ENCODE data around the gene KCNH3. TPM values are rescaled to one million over a fixed set of nuclear protein-coding genes. Genes with fewer than 3 reads are reported as not detected.

Gene KCNH3
- total and polyA plus RNA-seq, 2 donors (not counting 3 experiments of a cell fraction or from before 2014, with no cell fraction given) = 0.13 to 0.14 TPM

DNA sequence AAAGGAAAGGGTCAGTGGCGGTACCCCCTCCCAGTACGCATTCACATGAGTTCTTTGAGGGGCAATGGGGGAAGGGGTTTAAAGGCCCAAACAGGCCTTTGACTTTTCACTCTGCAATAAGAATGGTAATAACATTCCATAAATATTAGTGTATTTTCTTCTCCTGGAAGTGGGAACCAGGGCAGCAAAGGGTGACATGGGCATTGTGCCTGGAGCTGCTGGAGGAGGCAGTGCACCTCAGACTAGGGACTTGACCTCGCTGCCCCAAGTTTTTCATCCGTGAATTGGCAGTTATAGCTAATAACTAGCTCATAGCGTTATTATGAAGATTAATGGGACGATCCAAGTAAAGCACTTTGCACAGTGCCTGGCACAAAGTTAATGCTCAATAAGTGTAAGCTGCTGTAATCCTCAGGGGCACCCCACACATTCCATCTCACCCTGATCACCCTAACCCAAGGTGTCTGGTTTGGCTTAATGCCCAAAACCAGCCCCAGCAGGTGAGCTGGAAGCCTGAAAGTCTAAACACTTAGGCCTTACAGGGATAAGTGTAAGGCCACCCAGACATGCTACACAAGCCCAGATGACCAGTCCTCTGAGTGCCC is 2.8 kb upstream of the KCNH3 start:
- H3K27ac ChIP-seq (ENCODE audit: insufficient read depth, low read depth, low read length) = no peak overlapping the region
- no peak overlapping the region for H3K4me2 ChIP-seq (ENCODE audit: insufficient read depth, low read length)
- no peaks in the 10 kb centered on the region for H3K36me3 ChIP-seq (ENCODE audit: control insufficient read depth in 2 of 2, extremely low read depth in 1 of 2, insufficient read depth in 2 of 2, low read length in 2 of 2)
- TF ChIP-seq POLR2AphosphoS5 (IDR thresholded peaks at IDR 0.05; ENCODE audit: insufficient read depth, low read depth, low read length) (no peak), FOS (IDR thresholded peaks at IDR 0.05; ENCODE audit: borderline replicate concordance, insufficient read depth, low read length) (no peak), MYC (IDR thresholded peaks at IDR 0.05; ENCODE audit: low read depth, low read length) (no peak)
- TF ChIP-seq, protein P1, sequence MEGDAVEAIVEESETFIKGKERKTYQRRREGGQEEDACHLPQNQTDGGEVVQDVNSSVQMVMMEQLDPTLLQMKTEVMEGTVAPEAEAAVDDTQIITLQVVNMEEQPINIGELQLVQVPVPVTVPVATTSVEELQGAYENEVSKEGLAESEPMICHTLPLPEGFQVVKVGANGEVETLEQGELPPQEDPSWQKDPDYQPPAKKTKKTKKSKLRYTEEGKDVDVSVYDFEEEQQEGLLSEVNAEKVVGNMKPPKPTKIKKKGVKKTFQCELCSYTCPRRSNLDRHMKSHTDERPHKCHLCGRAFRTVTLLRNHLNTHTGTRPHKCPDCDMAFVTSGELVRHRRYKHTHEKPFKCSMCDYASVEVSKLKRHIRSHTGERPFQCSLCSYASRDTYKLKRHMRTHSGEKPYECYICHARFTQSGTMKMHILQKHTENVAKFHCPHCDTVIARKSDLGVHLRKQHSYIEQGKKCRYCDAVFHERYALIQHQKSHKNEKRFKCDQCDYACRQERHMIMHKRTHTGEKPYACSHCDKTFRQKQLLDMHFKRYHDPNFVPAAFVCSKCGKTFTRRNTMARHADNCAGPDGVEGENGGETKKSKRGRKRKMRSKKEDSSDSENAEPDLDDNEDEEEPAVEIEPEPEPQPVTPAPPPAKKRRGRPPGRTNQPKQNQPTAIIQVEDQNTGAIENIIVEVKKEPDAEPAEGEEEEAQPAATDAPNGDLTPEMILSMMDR (IDR thresholded peaks at IDR 0.05; ENCODE audit: extremely low read depth in 1 of 2, insufficient read depth in 1 of 2, low read depth in 1 of 2, low read length in 2 of 2) = no peak
- no peaks in the 10 kb centered on the region for H3K9me1 ChIP-seq (replicated peaks; ENCODE audit: control insufficient read depth, extremely low read depth, insufficient read depth, low read length)
- no peak overlapping the region for H2AFZ ChIP-seq (ENCODE audit: low read depth, low read length)
- CTCF ChIA-PET = interaction anchor here (1.2 to 7.0 kb wide), 7 partner anchors 10 to 248 kb away, joined by 3 to 43 read pairs (median 5); no protein-coding TSS in a partner anchor
- no peak overlapping the region for H3K4me3 ChIP-seq (replicated peaks in 1 of 3; ENCODE audit: insufficient read depth in 1 of 3, low read depth in 1 of 3, low read length in 3 of 3)
- intact Hi-C loops (cut with micrococcal nuclease) (no loop called here), dilution Hi-C loops (cut with MboI; ENCODE audit: extremely low pct_ligation_motif_present, low sequenced_read_pairs) (no loop called here)
- H4K20me1 ChIP-seq (replicated peaks; ENCODE audit: control insufficient read depth, extremely low read depth, insufficient read depth, low read length) = no peaks in the 10 kb centered on the region
- peaks cover 20 to 35% of the 10 kb centered on the region in 2 experiments for H3K27me3 ChIP-seq (ENCODE audit: control insufficient read depth in 2 of 2, insufficient read depth in 2 of 2, low read length in 2 of 2)
- H3K4me1 ChIP-seq (ENCODE audit: control insufficient read depth, extremely low read depth, insufficient read depth, low read length) = peaks cover 8% of the 10 kb centered on the region
- BruUV-seq (replicated peaks) = no TSS peak
- H3K9ac ChIP-seq (replicated peaks; ENCODE audit: extremely low read depth, insufficient read depth, low read length) = no peak overlapping the region
- no peak for DNase-seq (ENCODE audit: low read depth, low spot score)
- no peaks in the 10 kb centered on the region for H3K9me3 ChIP-seq (replicated peaks; ENCODE audit: control insufficient read depth, insufficient read depth, low read length)
- POLR2A ChIA-PET = no interaction called here
- no peaks in the 10 kb centered on the region for H3K79me2 ChIP-seq (ENCODE audit: control insufficient read depth, insufficient read depth, low read length)
- FAIRE-seq = no peak

All from endothelial cell of umbilical vein (primary cell).